ENCODE results near the gene RACGAP1.

The RACGAP1 gene

DNA sequence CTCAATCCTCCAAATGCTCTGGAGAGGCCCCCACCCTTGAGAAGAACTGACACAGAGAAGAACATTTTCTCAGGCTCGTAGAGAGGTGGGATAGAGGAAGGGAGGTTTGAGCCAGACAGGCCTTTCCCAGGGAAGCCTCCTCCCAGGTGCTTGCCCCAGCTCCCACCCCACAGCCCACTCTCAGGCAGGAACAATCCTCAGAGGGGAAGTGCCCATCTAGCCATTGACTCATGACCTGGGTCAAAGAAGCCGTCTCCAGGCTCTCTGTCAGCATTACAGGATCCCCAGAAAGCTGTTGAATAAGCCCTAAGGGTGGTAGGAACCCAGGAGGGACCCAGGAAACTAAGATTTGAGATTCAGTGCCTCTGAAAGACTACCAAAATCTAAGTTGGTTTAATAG, 48.7 kb downstream of the RACGAP1 start:
- Histone ChIP-seq H3K9me3 (no peaks in the 10 kb centered on the region), H3K4me3 (ENCODE audit: low read depth in 1 of 2, low read length in 1 of 2) (no peak overlapping the region), H3K4me1 (ENCODE audit: control insufficient read depth in 1 of 2, insufficient read depth in 1 of 2, low read depth in 1 of 2, low read length in 1 of 2) (no peaks in the 10 kb centered on the region), H3K27ac (no peak overlapping the region), H3K27me3 (peaks cover 15% of the 10 kb centered on the region), H3K36me3 (no peaks in the 10 kb centered on the region)
- TF ChIP-seq, protein P1, sequence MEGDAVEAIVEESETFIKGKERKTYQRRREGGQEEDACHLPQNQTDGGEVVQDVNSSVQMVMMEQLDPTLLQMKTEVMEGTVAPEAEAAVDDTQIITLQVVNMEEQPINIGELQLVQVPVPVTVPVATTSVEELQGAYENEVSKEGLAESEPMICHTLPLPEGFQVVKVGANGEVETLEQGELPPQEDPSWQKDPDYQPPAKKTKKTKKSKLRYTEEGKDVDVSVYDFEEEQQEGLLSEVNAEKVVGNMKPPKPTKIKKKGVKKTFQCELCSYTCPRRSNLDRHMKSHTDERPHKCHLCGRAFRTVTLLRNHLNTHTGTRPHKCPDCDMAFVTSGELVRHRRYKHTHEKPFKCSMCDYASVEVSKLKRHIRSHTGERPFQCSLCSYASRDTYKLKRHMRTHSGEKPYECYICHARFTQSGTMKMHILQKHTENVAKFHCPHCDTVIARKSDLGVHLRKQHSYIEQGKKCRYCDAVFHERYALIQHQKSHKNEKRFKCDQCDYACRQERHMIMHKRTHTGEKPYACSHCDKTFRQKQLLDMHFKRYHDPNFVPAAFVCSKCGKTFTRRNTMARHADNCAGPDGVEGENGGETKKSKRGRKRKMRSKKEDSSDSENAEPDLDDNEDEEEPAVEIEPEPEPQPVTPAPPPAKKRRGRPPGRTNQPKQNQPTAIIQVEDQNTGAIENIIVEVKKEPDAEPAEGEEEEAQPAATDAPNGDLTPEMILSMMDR (IDR thresholded peaks at IDR 0.05), result no peak

GRCh38 chr12:49975318-49975761, 50.0 kb downstream of the RACGAP1 start:
- H3K4me3 ChIP-seq (ENCODE audit: low read depth in 1 of 2, low read length in 1 of 2), result no peak overlapping the region
- TF ChIP-seq, protein P1 (IDR thresholded peaks at IDR 0.05), result no peak
- no peak overlapping the region for H3K27ac ChIP-seq
- no peaks in the 10 kb centered on the region for H3K4me1 ChIP-seq (ENCODE audit: control insufficient read depth in 1 of 2, insufficient read depth in 1 of 2, low read depth in 1 of 2, low read length in 1 of 2)
- H3K27me3 ChIP-seq, result peaks cover 27% of the 10 kb centered on the region
- no peaks in the 10 kb centered on the region for H3K36me3 ChIP-seq
- no peaks in the 10 kb centered on the region for H3K9me3 ChIP-seq

DNA sequence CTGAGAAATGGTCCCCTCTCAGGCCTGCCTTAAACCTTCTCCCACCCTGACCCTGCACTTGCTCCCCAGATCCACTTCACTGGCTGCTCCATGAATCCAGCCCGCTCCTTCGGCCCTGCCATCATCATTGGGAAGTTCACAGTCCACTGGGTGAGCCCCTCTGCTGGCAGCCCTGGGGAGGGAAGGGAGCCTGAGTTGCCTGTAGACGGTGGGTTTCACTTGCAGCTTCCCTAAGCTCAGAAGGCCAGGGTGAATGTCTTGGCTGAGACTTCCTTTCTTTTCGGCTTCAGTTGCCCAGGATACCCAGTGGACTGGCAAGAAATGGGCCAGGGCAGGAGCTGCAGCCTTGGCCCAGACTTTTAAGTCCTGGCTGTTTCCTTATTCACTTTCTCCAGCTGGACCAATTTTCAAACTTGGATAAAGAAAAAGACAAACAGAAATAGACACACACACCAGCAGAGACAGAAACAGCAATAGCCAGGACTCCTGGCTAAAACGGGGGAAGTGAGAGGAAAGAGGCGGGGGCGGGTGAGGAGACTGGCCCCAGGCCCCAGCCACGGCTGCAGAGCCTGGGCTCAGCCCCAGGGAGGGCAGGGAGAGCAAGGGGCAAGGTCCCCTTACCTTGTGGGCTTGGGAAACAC, 50.5 kb downstream of the RACGAP1 start:
- Histone ChIP-seq H3K36me3 (no peaks in the 10 kb centered on the region), H3K9me3 (no peaks in the 10 kb centered on the region), H3K27ac (no peak overlapping the region), H3K27me3 (peaks cover 33% of the 10 kb centered on the region), H3K4me1 (ENCODE audit: control insufficient read depth in 1 of 2, insufficient read depth in 1 of 2, low read depth in 1 of 2, low read length in 1 of 2) (peaks cover 0 to under 1% of the 10 kb centered on the region in 2 experiments), H3K4me3 (ENCODE audit: low read depth in 1 of 2, low read length in 1 of 2) (no peak overlapping the region)
- TF ChIP-seq, protein P1 (IDR thresholded peaks at IDR 0.05), result no peak

- H3K9me3 ChIP-seq, result no peaks in the 10 kb centered on the region
- H3K4me1 ChIP-seq (ENCODE audit: control insufficient read depth in 1 of 2, insufficient read depth in 1 of 2, low read depth in 1 of 2, low read length in 1 of 2), result peaks cover 0 to 6% of the 10 kb centered on the region in 2 experiments
- TF ChIP-seq, protein P1 (IDR thresholded peaks at IDR 0.05), result no peak
- H3K36me3 ChIP-seq, result no peaks in the 10 kb centered on the region
- H3K27me3 ChIP-seq, result peaks cover 37% of the 10 kb centered on the region
- H3K4me3 ChIP-seq (ENCODE audit: low read depth in 1 of 2, low read length in 1 of 2), result no peak overlapping the region
- H3K27ac ChIP-seq, result no peak overlapping the region
Observed at GRCh38 chr12:49974231-49974675, 51.0 kb downstream of the RACGAP1 start.

DNA sequence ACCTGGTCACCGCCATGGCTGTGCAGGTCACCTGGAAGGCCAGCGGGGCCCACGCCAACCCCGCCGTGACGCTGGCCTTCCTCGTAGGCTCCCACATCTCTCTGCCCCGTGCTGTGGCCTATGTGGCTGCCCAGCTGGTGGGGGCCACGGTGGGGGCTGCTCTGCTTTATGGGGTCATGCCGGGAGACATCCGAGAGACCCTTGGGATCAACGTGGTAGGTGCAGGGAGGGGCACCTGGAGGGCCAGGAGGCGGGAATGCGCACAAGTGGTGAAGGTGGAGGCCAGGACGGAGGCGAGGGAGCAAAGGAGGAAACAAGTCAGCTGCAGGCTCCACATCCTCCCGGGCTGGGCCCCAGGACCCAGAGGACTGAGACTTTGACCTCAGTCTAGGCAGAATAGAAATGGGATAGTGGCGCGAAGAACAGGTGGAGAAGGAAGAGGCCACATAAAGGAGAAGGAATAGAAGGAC, 51.9 kb downstream of the RACGAP1 start:
- Histone ChIP-seq H3K27ac (no peak overlapping the region), H3K9me3 (no peaks in the 10 kb centered on the region), H3K27me3 (peaks cover 45% of the 10 kb centered on the region), H3K4me3 (ENCODE audit: low read depth in 1 of 2, low read length in 1 of 2) (no peak overlapping the region), H3K36me3 (no peaks in the 10 kb centered on the region), H3K4me1 (ENCODE audit: control insufficient read depth in 1 of 2, insufficient read depth in 1 of 2, low read depth in 1 of 2, low read length in 1 of 2) (peaks cover 0 to 12% of the 10 kb centered on the region in 2 experiments)
- TF ChIP-seq, protein P1 (IDR thresholded peaks at IDR 0.05), result no peak

Measured in neutrophil (primary cell).